Activated CD4-positive, alpha-beta T cell treated with anti-CD3 and anti-CD28 coated beads for 36 hours (primary cell): ENCODE data around the gene ZNF557. TPM values are rescaled to one million over a fixed set of nuclear protein-coding genes. Genes with fewer than 3 reads are reported as not detected.

Experiments
- ATAC-seq: fragments of 200-7000 bp; cut with Tn5 transposase; one replicate; pipeline ENCODE4 v1.10.0; 2021; ENCODE audit warnings: mild to moderate bottlenecking, moderate library complexity
- CTCF ChIA-PET: fragments of 350-600 bp; sonication (Branson Sonifier 250); formaldehyde crosslinking; loops from one replicate; lab custom pipeline; 2021; ENCODE audit warnings: antibody characterized with exemption; lab: Charles Lee
- POLR2A ChIA-PET: fragments of 350-600 bp; sonication (Branson Sonifier 250); formaldehyde crosslinking; loops from one replicate; lab custom pipeline; 2021; ENCODE audit warnings: antibody characterized with exemption, inconsistent platforms; lab: Charles Lee
- DNase-seq: peaks from one replicate; pipeline ENCODE4 v3.0.0-alpha.2; 2020
- H3K27ac Mint-ChIP-seq: one replicate; pipeline ENCODE4 v1.8.0; 2021; ENCODE audit warnings: mixed read lengths
- H3K27me3 Mint-ChIP-seq: one replicate; pipeline ENCODE4 v1.8.0; 2021; ENCODE audit warnings: mixed read lengths
- H3K36me3 Mint-ChIP-seq: one replicate; pipeline ENCODE4 v1.8.0; 2021; ENCODE audit warnings: low read depth, mixed read lengths
- H3K4me1 Mint-ChIP-seq: one replicate; pipeline ENCODE4 v1.8.0; 2021; ENCODE audit warnings: mixed read lengths
- H3K4me3 Mint-ChIP-seq: one replicate; pipeline ENCODE4 v1.8.0; 2021; ENCODE audit warnings: mild to moderate bottlenecking, moderate library complexity, mixed read lengths
- H3K9me3 Mint-ChIP-seq: one replicate; pipeline ENCODE4 v1.8.0; 2021; ENCODE audit warnings: low read depth, mixed read lengths
- intact Hi-C, 2 experiments: fragments of 100-400 bp; cut with DNase I in 1 of 2; cut with micrococcal nuclease in 1 of 2; formaldehyde crosslinking; loops; one replicate each; pipeline versions ENCODE4 v1.14.2 to v1.15.1; 2022 to 2024; cut with DNase I, micrococcal nuclease
- total RNA-seq, 2 experiments: library from RNA; stranded (reverse); gene quantifications; one replicate each; pipeline ENCODE4 v1.2.3, GENCODE V29; 2021

ZNF557 gene
- total RNA-seq, 2 experiments from 2014 or later: 8.9 to 9.6 TPM

GRCh38 chr19:7126132-7126531, 56.6 kb downstream of the ZNF557 start:
- no peak overlapping the region for H3K4me3 Mint-ChIP-seq
- no peak overlapping the region for H3K27ac Mint-ChIP-seq
- H3K36me3 Mint-ChIP-seq: peaks cover 22% of the 10 kb centered on the region
- H3K4me1 Mint-ChIP-seq: no peaks in the 10 kb centered on the region
- ChIA-PET CTCF (interaction anchor here (0.9 kb wide), 1 partner anchor 204 kb away, joined by 3 read pairs; no protein-coding TSS in a partner anchor), POLR2A (no interaction called here)
- H3K9me3 Mint-ChIP-seq: peaks cover 17% of the 10 kb centered on the region
- no peak for ATAC-seq
- intact Hi-C loops: no loop called here
- H3K27me3 Mint-ChIP-seq: no peaks in the 10 kb centered on the region
- DNase-seq: no peak

GRCh38 chr19:7130043-7130442, 60.5 kb downstream of the ZNF557 start:
- Mint-ChIP-seq H3K4me3 (no peak overlapping the region), H3K9me3 (peaks cover 13% of the 10 kb centered on the region), H3K27me3 (no peaks in the 10 kb centered on the region), H3K4me1 (no peaks in the 10 kb centered on the region), H3K36me3 (peaks cover 16% of the 10 kb centered on the region), H3K27ac (no peak overlapping the region)
- DNase-seq (no peak), ATAC-seq (no peak)
- CTCF ChIA-PET: no interaction called here
- POLR2A ChIA-PET: interaction anchor here (0.6 kb wide), 1 partner anchor 221 kb away, joined by 3 read pairs; no protein-coding TSS in a partner anchor
- intact Hi-C loops: no loop called here

- intact Hi-C loops: no loop called here
- no peak overlapping the region for H3K27ac Mint-ChIP-seq
- POLR2A ChIA-PET: no interaction called here
- H3K4me1 Mint-ChIP-seq: no peaks in the 10 kb centered on the region
- no peak for ATAC-seq
- no peak overlapping the region for H3K4me3 Mint-ChIP-seq
- no peaks in the 10 kb centered on the region for H3K27me3 Mint-ChIP-seq
- DNase-seq: no peak
- H3K9me3 Mint-ChIP-seq: peaks cover 2% of the 10 kb centered on the region
- CTCF ChIA-PET: no interaction called here
- H3K36me3 Mint-ChIP-seq: peaks cover 1% of the 10 kb centered on the region
Observed at GRCh38 chr19:7132054-7132453, 62.6 kb downstream of the ZNF557 start.

GRCh38 chr19:7137120-7137519, 67.6 kb downstream of the ZNF557 start:
- Mint-ChIP-seq H3K4me1 (no peaks in the 10 kb centered on the region), H3K27ac (no peak overlapping the region), H3K36me3 (no peaks in the 10 kb centered on the region), H3K4me3 (no peak overlapping the region), H3K27me3 (no peaks in the 10 kb centered on the region), H3K9me3 (no peaks in the 10 kb centered on the region)
- DNase-seq (no peak), ATAC-seq (no peak)
- intact Hi-C loops: no loop called here
- CTCF ChIA-PET: interaction anchor here (1.0 kb wide), 1 partner anchor 35 kb away, joined by 3 read pairs; no protein-coding TSS in a partner anchor
- POLR2A ChIA-PET: no interaction called here

Other genes with a start within 250 kb of the ZNF557 start
- gene ADGRE1, start 182.1 kb upstream of the ZNF557 start, total RNA-seq: 1 to 10 TPM; 6.0 to 6.5 TPM
- gene MBD3L2B, start 48.3 kb upstream of the ZNF557 start, total RNA-seq: not detected
- not detected for gene MBD3L5, start 39.1 kb upstream of the ZNF557 start, total RNA-seq
- gene MBD3L4, start 29.5 kb upstream of the ZNF557 start, total RNA-seq: not detected
- gene MBD3L2, start 20.4 kb upstream of the ZNF557 start, total RNA-seq: not detected
- not detected for gene MBD3L3, start 11.0 kb upstream of the ZNF557 start, total RNA-seq
- 1 to 10 TPM; 3.5 to 4.2 TPM for gene INSR, start 224.7 kb downstream of the ZNF557 start, total RNA-seq